Adrenal gland (tissue), 12 donors: ENCODE data around the gene AMOTL2. TPM values are rescaled to one million over a fixed set of nuclear protein-coding genes. Genes with fewer than 3 reads are reported as not detected.
A peak's percentile ranks its signal among the peaks of the same experiment; 100 is the strongest.

Source experiments
- DNase-seq, 7 donors: peaks; one replicate each; pipeline ENCODE4 v3.0.0-alpha.2; 2019 to 2020
- H3K27ac ChIP-seq, 5 donors: fragments of 200-600 bp; sonication (generic) in 4 of 5; 1 replicate in 3 of 5; 2 replicates in 2 of 5; pipeline versions ENCODE4 v1.5.1 to v1.8.0; 2016 to 2020; ENCODE audit warnings: mild to moderate bottlenecking in 1 of 5
- H3K27me3 ChIP-seq: fragments of 200-600 bp; 2 replicates; pipeline ENCODE4 v1.8.0; 2021
- H3K36me3 ChIP-seq, 2 donors: fragments of 200-600 bp; replicated peaks in 1 of 2; 1 replicate in 1 of 2; 2 replicates in 1 of 2; pipeline versions ENCODE4 v1.5.1 to v1.8.0; 2018 to 2022
- H3K4me1 ChIP-seq, 2 donors: fragments of 200-600 bp; replicated peaks in 1 of 2; 1 replicate in 1 of 2; 2 replicates in 1 of 2; pipeline versions ENCODE4 v1.5.1 to v1.8.0; 2018 to 2021
- H3K4me3 ChIP-seq, 4 donors: fragments of 200-600 bp; sonication (generic) in 3 of 4; one replicate each; pipeline ENCODE4 v1.5.1; 2016 to 2018
- H3K9me3 ChIP-seq, 3 donors: fragments of 200-600 bp; sonication (generic) in 1 of 3; replicated peaks in 1 of 3; 1 replicate in 2 of 3; 2 replicates in 1 of 3; pipeline versions ENCODE4 v1.5.1 to v1.8.0; 2016 to 2021
- CTCF ChIP-seq, 6 experiments: fragments of 450-650 bp in 4 of 6; fragments of 200-600 bp in 2 of 6; sonication (generic) in 1 of 6; IDR thresholded peaks; 1 replicate in 5 of 6; 2 replicates in 1 of 6; pipeline versions ENCODE4 v1.5.1 to v1.8.0; 2016 to 2021; ENCODE audit warnings: antibody characterized with exemption in 6 of 6, mild to moderate bottlenecking in 2 of 6, moderate library complexity in 1 of 6
- POLR2A ChIP-seq, 2 donors: fragments of 450-650 bp; IDR thresholded peaks; one replicate each; pipeline ENCODE4 v1.6.1; 2017; ENCODE audit warnings: antibody characterized with exemption in 2 of 2, mild to moderate bottlenecking in 2 of 2, moderate library complexity in 1 of 2
- whole genome bisulfite sequencing, 4 donors: extraction: QIAGEN DNeasy Blood & Tissue Kit in 2 of 4; methylation state at CpG; one replicate each; pipeline versions ENCODE4 v1.1.5 to v1.1.7; 2013 to 2017; 5-methylcytosine and 5-hydroxymethylcytosine counted together
- intact Hi-C, 2 donors: fragments of 100-400 bp; cut with DNase I; formaldehyde crosslinking; loops; one replicate each; pipeline versions ENCODE4 v1.14.1 to v1.15.0; 2022 to 2023
- polyA plus RNA-seq, 3 donors: library from polyadenylated mRNA; stranded (reverse); fragments of 200-250 nt in 2 of 3; fragments of 350-450 nt in 1 of 3; fragmentation: Illumina TruSeq in 1 of 3; extraction: RNeasy Lipid Tissue Mini Kit (QIAGEN cat#74804) in 1 of 3; gene quantifications; one replicate each; pipeline ENCODE4 v1.2.3, GENCODE V29; 2013 to 2014
- total RNA-seq, 9 donors: library from RNA; depleted of rRNA in 4 of 9; stranded (reverse); fragments of >200 nt in 4 of 9; fragments of 120-200 nt in 1 of 9; fragmentation: NEBNext Ultra II Directional in 1 of 9; extraction: Animal tissue kit (Norgen Biotek cat#: 25700) in 1 of 9; gene quantifications; one replicate each; pipeline versions ENCODE4 v1.1.0 to v1.2.4, GENCODE V29; 2013 to 2023
- donor health status: healthy with polysubstance abuse.
- donor health status: Bipolar disorder and iron deficiency.
- donor health status: DM: yes; HTN: yes; CAD: no.
- donor health status: DM: no; HTN: no; CAD: no.
- donor health status: DM: no; HTN: no; CAD: no.
- donor health status: DM: yes; HTN: yes; CAD: no.

AMOTL2 gene
- total and polyA plus RNA-seq, 12 donors, result 9.3 to 63.0 (median 29.7) TPM

GRCh38 chr3:134318166-134318565, 56.1 kb downstream of the AMOTL2 start:
- DNase-seq, result no peak
- H3K27me3 ChIP-seq, result no peaks in the 10 kb centered on the region
- H3K27ac ChIP-seq, result no peak overlapping the region
- H3K36me3 ChIP-seq, result no peaks in the 10 kb centered on the region
- 84 to 94% (median 87%) methylated on average over 2 of the region's 2 CpGs for WGBS, 4 donors
- H3K4me1 ChIP-seq, result peaks cover 10 to 18% of the 10 kb centered on the region in 2 donors
- intact Hi-C loops, result no loop called here
- no peak overlapping the region for H3K4me3 ChIP-seq
- no peak for TF ChIP-seq CTCF (IDR thresholded peaks at IDR 0.05)
- TF ChIP-seq POLR2A (IDR thresholded peaks at IDR 0.05), result no peak
- H3K9me3 ChIP-seq, result no peaks in the 10 kb centered on the region

GRCh38 chr3:134317106-134317947, 56.9 kb downstream of the AMOTL2 start:
- no peaks in the 10 kb centered on the region for H3K27me3 ChIP-seq
- no peak for TF ChIP-seq POLR2A (IDR thresholded peaks at IDR 0.05)
- TF ChIP-seq CTCF (IDR thresholded peaks at IDR 0.05), result no peak
- H3K27ac ChIP-seq, result no peak overlapping the region
- H3K36me3 ChIP-seq, result no peaks in the 10 kb centered on the region
- peaks cover 10 to 22% of the 10 kb centered on the region in 2 donors for H3K4me1 ChIP-seq
- H3K9me3 ChIP-seq, result no peaks in the 10 kb centered on the region
- DNase-seq, result peak in 1 of 7 donors; percentile 13
- 87 to 94% (median 91%) methylated on average over 6 of the region's 6 CpGs for WGBS, 4 donors
- intact Hi-C loops, result no loop called here
- H3K4me3 ChIP-seq, result no peak overlapping the region

GRCh38 chr3:134315286-134316106, 58.8 kb downstream of the AMOTL2 start:
- Histone ChIP-seq H3K9me3 (no peaks in the 10 kb centered on the region), H3K27me3 (no peaks in the 10 kb centered on the region), H3K4me3 (no peak overlapping the region), H3K36me3 (no peaks in the 10 kb centered on the region), H3K4me1 (peaks cover 10 to 22% of the 10 kb centered on the region in 2 donors), H3K27ac (peak overlapping the region in 4 of 5 donors; percentile 24 to 96 (median 74))
- DNase-seq, result peak in 5 of 7 donors; percentile 35 to 69 (median 38)
- 63 to 73% (median 69%) methylated on average over 11 to 14 of the region's 14 CpGs for WGBS, 4 donors
- peak in 1 of 2 donors; percentile 0 for TF ChIP-seq POLR2A (IDR thresholded peaks at IDR 0.05)
- no peak for TF ChIP-seq CTCF (IDR thresholded peaks at IDR 0.05)
- intact Hi-C loops, result no loop called here
